Measurements from ENCODE around the gene BRINP3. TPM values are rescaled to one million over a fixed set of nuclear protein-coding genes. Genes with fewer than 3 reads are reported as not detected.
"Not testable (repeated sequence)": the region's sequence is repeated elsewhere in the genome, so short reads cannot be mapped to it uniquely, and the experiment has no call there.

Gene BRINP3
- total RNA-seq, 1 donor = under 0.01 TPM

DNA sequence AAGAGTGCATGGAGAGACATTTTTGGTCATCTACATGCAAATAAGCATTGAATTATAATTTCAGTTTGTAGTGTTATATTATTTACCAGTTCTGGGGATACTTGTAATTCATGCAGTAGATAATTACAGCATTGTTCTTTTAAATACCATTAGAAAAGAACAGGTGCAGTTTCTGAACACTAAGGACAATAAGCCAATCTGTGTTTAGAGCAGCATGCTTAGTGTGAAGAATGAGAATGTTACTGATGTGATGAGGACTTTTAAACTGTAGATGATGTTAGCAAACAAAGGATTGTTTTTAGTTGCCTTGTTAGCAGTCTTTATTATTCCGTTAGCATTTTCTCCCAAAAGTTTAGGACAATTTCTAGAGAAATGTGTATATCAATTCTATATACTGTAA, 348.3 kb downstream of the BRINP3 start:
- no peak for DNase-seq (ENCODE audit: low read depth in 2 of 3, low spot score in 2 of 3)

DNA sequence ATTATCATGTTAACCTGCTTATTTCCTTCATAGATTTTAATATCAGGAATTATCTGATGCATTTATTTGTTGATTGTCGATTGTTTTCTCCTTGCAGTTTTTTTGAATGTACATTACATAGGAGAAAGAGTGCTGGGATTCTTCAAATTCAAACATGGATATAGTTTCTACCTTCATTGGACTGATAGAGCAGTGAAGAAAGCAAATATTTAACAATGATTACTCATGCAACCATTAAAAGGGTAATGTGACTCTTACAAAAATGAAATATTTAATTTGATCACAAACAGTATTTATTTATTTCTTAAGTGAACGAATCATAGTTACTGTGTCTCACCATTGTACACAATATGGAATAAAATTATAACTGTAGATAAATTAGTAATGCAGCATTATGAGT, 350.9 kb downstream of the BRINP3 start:
- DNase-seq (ENCODE audit: low read depth in 2 of 3, low spot score in 2 of 3) = no peak

DNA sequence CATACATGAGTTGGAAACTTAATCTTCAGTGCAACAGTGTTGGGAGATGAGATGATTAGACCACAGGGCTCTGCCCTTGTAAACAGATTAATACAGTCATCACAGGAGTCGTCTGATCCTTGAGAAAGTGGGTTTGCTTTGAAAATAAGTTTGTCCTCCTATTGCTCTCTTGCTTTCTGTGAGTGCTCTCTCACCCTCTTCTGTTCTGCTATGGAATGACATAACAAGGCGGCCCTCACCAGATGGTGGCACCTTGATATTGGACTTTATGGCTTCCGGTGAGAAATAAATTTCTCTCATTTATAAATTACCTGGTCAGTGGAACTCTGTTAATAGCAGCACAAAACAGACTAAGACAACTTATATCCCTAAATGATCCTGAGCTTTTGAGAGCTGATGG, 353.6 kb downstream of the BRINP3 start:
- DNase-seq (ENCODE audit: low read depth in 2 of 3, low spot score in 2 of 3) = no peak

DNA sequence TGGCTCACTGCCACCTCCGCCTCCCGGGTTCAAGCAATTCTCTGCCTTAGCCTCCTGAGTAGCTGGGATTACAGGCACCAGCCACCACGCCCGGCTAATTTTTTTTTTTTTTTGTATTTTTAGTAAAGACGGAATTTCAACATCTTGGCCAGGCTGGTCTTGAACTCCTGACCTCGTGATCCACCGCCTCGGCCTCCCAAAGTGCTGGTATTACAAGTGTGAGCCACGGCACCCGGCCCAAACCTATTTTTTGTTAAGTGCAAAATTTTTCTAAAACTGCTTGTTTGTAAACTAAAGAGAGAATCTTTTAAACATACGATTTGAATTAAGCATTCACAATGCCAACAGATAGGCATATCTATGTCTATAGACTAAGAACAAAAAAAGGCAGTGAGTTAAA, 357.1 kb downstream of the BRINP3 start:
- DNase-seq (ENCODE audit: low read depth in 2 of 3, low spot score in 2 of 3) = not testable (repeated sequence)

DNA sequence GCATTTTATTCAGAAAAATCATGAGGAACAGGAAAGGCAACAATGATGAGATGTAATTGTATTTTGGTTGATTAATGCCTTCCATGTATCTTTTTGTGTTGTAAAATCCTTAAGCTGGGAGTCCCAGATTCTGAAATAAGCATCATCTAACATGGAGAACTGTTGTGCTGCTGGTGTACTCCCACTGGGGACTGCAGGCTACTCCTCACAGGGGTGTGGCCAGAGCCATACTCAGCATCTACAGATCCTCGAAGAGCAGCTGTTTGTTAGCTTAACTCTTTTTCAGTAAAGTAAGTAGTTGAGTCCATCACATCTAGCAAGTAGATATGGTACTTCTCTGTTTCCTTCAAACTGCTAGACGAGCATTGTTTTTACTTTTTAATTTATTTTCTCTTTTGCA, 358.0 kb downstream of the BRINP3 start:
- no peak for DNase-seq (ENCODE audit: low read depth in 2 of 3, low spot score in 2 of 3)

DNA sequence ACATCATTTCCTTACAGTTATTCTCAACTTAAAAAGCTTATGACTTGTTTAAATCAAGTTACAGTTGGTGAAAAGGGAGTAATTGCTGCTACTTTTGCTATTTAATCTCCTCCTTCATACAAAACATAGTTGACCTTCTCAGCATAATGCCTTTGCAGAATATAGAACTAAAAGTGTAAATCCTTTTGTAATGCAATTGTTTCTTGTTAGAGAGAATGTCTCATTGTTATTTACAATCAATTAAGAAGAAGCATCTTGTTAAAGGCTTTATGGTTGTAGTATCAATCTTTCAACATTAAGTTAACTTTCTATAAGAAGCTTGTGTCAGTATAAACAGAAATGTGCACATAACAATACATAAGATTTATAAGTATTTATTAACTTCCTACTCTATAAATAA, 360.7 kb downstream of the BRINP3 start:
- no peak for DNase-seq (ENCODE audit: low read depth in 2 of 3, low spot score in 2 of 3)

DNA sequence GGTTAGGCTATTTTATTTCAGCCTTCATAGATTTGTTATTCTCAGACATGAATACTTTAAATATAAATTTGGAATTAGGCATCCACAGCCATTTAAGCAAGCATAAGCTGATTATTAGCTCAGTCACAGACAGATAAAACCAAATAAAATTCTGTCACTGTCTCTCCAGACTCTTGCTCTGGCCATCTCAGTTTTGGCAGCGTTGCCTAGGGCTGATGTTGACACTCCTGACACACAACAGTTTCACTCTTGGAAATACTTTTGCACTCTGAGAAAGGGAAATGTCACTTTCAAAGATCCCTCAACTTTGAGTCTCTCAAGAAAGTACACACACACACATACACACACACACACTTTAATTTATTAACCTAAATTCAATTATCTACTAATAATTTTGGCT, 372.7 kb downstream of the BRINP3 start:
- no peak for DNase-seq (ENCODE audit: low read depth in 2 of 3, low spot score in 2 of 3)

DNA sequence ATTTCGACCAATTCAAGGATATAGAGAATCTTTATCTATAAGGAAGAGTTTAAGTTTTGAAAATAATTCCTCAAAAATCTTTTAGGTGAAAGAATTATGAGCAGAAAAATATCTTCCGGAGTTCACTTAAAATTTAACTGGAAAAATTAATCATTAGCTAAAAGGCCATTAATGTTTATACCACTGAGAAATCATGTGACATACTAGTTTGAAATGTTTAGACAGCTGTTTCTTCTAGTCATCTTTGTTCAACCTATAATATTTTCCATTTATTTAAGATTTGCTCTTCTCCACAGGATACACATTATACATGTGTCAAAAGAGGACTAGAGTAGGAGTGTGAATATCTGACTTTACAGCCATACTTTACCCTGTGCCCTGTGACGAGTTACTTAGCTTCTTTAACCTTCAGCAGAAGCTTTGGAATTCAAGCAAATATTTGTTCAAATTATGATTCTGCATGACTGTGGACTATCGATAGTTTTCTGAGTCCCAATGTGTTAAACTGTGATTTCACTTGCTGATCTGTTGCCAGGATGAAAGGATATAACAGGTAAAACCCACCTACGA, 374.8 kb downstream of the BRINP3 start:
- DNase-seq (ENCODE audit: low read depth in 2 of 3, low spot score in 2 of 3) = no peak

DNA sequence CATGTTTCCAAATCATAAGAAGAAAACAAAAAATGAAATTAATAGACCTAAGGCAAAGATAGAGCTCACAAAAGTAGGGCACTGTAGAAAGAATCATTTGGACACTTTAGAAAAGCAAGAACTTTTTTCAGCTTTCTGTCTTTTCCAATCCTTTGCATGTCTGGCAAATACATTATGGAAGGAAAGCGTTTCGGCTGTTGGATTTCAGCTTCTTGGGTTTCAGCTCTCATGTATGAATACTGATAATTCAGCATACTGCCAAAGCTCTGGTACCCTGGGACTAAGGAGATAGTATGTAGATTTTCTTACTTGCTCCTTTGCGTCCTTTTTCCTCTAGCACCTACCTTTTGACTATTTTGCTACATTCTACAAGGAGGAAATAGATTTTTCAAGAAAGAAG, 375.9 kb downstream of the BRINP3 start:
- no peak for DNase-seq (ENCODE audit: low read depth in 2 of 3, low spot score in 2 of 3)

DNA sequence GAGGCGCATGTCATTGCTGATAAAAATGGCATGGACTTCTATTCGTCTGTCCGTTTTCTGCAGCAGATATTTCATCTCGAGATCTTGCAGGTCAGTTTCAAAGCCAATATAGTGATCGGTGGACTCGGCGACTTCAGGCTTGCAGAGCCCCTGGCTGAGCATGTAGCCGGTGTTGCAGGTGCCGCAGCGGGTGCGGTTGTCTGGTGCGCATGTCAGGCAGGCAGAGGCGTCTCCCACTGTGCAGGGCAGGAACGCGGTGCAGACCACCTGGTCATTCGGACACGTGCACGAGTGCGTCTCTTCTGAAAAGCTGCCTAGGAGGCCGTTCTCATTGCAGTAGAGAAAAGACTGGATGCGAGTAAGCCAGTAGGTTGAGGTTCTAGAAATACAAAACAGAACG, 378.9 kb downstream of the BRINP3 start:
- DNase-seq (ENCODE audit: low read depth in 2 of 3, low spot score in 2 of 3) = no peak

DNA sequence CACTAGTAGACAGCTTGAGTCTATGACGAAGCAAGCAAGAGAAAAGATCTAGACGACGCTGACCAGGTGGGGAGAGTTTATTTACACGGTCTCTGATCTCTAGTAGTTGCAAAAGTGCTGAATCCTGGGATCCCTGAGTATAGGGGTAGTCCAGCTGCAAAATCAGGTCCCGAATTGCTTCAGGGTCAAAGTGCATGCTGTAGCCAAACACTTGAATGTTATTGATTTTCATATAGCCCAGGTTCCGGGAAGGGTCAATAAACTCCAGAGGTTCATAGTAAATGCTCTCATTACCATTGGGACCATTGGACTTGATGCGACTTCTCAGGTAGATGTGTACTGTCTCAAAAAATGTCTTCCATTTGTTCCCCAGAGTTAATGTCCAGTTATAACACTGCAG, 379.6 kb downstream of the BRINP3 start:
- no peak for DNase-seq (ENCODE audit: low read depth in 2 of 3, low spot score in 2 of 3)

DNA sequence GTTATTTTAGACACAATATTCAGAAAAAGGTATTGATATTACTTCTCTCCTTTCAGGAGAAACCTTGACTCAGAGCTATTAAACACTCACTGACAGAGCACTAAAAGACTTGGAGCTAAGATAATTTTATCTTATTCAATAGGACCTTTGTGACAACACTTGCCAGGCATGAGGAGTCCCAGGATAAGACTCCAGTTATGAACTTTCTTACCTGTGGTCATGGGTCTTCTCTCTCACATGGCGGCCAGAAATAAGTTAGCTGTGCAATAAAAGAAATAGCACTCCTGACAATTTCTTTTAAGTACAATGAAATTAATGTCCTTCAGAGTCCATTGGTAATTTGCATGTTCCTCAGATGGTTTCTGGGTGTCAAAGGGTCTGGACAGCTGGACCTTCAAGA, 382.1 kb downstream of the BRINP3 start:
- no peak for DNase-seq (ENCODE audit: low read depth in 2 of 3, low spot score in 2 of 3)

DNA sequence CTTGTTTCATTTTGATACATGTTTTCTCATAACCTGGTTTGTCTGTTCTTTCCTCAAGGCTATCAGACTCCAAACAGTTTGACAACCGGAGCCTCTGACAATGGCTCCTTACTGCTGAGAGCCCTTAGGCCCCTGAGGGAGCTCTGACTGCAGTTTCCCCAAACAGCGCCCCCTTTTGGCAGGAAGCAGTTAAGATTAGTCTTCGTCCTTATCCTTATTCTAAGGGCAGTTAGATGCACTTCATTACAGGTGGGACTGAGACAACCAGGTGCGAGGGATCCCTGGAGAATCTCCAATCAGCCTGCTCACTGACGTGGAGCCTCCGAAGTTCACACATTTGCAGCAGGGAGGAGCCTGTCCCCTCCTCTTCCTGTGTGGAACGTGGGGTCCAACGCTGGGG, 393.1 kb downstream of the BRINP3 start:
- no peak for DNase-seq (ENCODE audit: low read depth in 2 of 3, low spot score in 2 of 3)

DNA sequence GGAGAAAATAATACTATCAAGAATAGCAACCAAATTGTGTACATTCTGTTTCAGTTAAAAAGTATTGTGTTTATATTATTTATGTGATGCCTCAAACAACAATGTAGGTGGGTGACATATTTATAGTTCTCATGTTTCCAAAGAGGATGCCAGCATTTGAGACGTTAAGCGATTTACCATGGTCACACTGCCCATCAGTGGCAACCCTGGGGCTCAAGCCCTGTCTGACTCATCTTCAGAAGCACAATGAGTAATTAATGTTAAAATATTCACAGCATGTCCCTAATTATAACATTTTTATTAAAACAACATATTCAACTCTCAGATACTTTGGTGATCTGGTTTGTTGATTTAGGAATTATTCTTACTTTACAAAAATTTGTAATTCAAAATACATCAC, 409.4 kb downstream of the BRINP3 start:
- no peak for DNase-seq (ENCODE audit: low read depth in 2 of 3, low spot score in 2 of 3)

DNA sequence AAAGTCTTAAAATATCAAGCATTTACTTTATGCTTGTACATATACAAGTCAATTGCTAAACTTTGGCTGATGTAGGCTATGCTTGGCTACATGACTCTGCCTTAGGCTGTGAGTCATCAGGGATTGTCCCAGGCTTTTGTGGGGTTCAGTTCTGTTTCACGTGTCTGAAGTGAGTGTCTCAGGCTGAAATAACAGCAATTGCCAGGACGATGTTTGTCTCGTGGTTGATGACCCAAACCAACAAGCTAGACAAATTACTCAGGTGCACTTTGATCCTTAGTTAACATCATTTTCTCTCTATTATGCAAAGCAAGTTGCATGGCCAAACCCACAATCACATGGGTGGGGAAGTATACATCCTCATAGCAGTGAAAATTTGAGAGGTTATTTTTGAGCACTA, 410.1 kb downstream of the BRINP3 start:
- DNase-seq (ENCODE audit: low read depth in 2 of 3, low spot score in 2 of 3) = no peak

DNA sequence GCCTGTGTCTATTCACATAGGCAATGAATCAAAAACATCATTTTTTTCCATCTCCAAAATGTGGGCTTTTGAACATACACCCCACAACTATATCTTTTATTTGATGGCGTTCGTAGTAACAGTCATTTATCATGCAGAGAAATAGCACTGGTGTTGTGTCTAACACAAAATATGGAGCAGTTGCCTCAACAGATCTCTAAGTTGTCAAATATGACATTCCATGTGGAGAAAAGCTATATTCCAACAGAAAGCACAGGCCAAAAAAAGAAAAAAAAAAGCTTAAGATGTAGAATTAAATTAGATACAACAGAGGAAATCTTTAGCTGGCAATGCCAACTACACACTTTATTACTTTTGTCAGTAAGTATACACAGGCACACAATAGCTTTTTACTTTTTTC, 411.7 kb downstream of the BRINP3 start:
- no peak for DNase-seq (ENCODE audit: low read depth in 2 of 3, low spot score in 2 of 3)

DNA sequence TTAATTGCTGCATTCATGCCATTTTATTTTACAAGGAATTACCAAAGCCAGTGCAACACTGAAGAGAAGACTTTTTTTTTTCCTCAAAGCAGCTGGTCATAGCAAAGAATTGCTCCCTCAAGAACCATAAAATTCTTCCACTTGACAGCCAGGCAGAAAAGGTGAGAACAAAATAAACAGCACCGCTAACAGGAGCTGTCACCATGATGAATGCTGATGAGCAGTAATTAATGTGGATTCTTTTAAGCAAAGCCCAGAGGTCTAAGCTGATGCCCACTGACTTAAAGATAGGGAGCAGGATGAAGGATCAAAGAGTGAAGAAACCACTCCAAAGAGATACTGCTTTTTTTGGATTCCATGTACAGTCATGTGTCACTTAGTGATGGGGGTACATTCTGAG, 428.4 kb downstream of the BRINP3 start:
- no peak for DNase-seq (ENCODE audit: low read depth in 2 of 3, low spot score in 2 of 3)
